ENCODE results near the gene CEACAM21. TPM values are rescaled to one million over a fixed set of nuclear protein-coding genes. Genes with fewer than 3 reads are reported as not detected.

Gene CEACAM21
- total and polyA plus RNA-seq, 4 donors: 5.1 to 11.9 (median 11.0) TPM

GRCh38 chr19:41548047-41548446 is 27.9 kb upstream of the CEACAM21 start:
- Histone ChIP-seq H3K4me3 (ENCODE audit: low read depth, low read length) (no peak overlapping the region), H3K27me3 (ENCODE audit: control insufficient read depth, insufficient read depth, low read length) (no peaks in the 10 kb centered on the region), H3K4me1 (ENCODE audit: control insufficient read depth, insufficient read depth, low read length) (no peaks in the 10 kb centered on the region), H3K9me3 (ENCODE audit: control insufficient read depth, insufficient read depth, low read length) (no peaks in the 10 kb centered on the region), H3K36me3 (ENCODE audit: control insufficient read depth, insufficient read depth, low read length) (no peaks in the 10 kb centered on the region), H3K27ac (ENCODE audit: low read depth, low read length) (no peak overlapping the region)
- no peak for DNase-seq (ENCODE audit: low read depth in 4 of 6, low spot score in 6 of 6)
- 56% methylated on average over 4 of the region's 4 CpGs for WGBS (ENCODE audit: insufficient coverage)

- H3K9me3 ChIP-seq (ENCODE audit: control insufficient read depth, insufficient read depth, low read length): no peaks in the 10 kb centered on the region
- no peaks in the 10 kb centered on the region for H3K4me1 ChIP-seq (ENCODE audit: control insufficient read depth, insufficient read depth, low read length)
- H3K27me3 ChIP-seq (ENCODE audit: control insufficient read depth, insufficient read depth, low read length): no peaks in the 10 kb centered on the region
- H3K27ac ChIP-seq (ENCODE audit: low read depth, low read length): peak overlapping the region; percentile 30
- H3K4me3 ChIP-seq (ENCODE audit: low read depth, low read length): peak overlapping the region; percentile 19
- DNase-seq (ENCODE audit: low read depth in 4 of 6, low spot score in 6 of 6): peak in 1 of 6 donors; percentile 19
- no peaks in the 10 kb centered on the region for H3K36me3 ChIP-seq (ENCODE audit: control insufficient read depth, insufficient read depth, low read length)
- 17% methylated on average over 4 of the region's 9 CpGs for WGBS (ENCODE audit: insufficient coverage)
Measured at GRCh38 chr19:41548954-41549688, 26.8 kb upstream of the CEACAM21 start.

DNA sequence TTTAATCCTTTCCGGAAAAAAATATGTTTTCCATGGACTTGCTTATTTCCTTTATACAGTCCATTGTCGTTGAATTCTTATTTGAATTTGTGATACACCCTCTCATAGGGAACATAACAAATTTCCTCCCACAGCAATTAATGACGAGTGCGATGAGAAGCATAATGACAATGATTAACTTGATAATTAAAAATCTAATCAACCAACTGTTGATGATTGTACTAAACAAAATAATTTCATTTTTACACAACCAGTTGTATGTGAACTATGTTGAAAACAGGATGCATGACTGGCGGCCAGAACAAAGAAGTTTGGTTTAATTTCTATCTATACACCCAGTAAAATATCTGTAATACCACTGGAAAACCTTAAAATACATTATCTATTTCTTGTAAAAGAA is 26.1 kb upstream of the CEACAM21 start:
- Histone ChIP-seq H3K27me3 (ENCODE audit: control insufficient read depth, insufficient read depth, low read length) (no peaks in the 10 kb centered on the region), H3K4me3 (ENCODE audit: low read depth, low read length) (peak overlapping the region; percentile 19)
- no CpG with 5 or more reads among the region's 5 CpGs for WGBS (ENCODE audit: insufficient coverage)

DNA sequence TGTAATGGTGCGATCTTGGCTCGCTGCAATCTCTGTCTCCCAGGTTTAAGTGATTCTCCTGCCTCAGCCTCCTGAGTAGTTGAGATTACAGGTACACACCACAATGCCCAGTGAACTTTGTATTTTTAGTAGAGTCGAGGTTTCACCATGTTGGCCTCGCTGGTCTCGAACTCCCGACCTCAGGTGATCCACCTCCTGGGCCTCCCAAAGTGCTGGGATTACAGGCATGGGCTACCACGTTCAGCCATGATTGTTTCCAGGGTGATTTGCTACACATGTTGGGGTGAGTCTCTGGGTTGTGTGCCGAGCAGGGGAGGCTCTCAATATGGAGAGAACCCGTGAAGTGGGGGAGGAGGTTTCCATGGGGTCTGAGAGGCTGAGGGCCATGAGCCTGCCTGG is 24.8 kb upstream of the CEACAM21 start:
- H3K36me3 ChIP-seq (ENCODE audit: control insufficient read depth, insufficient read depth, low read length): no peaks in the 10 kb centered on the region
- no peaks in the 10 kb centered on the region for H3K27me3 ChIP-seq (ENCODE audit: control insufficient read depth, insufficient read depth, low read length)
- H3K4me3 ChIP-seq (ENCODE audit: low read depth, low read length): no peak overlapping the region
- no peak for DNase-seq (ENCODE audit: low read depth in 4 of 6, low spot score in 6 of 6)
- no peaks in the 10 kb centered on the region for H3K4me1 ChIP-seq (ENCODE audit: control insufficient read depth, insufficient read depth, low read length)
- WGBS (ENCODE audit: insufficient coverage): 86% methylated on average over 7 of the region's 9 CpGs
- H3K9me3 ChIP-seq (ENCODE audit: control insufficient read depth, insufficient read depth, low read length): no peaks in the 10 kb centered on the region
- no peak overlapping the region for H3K27ac ChIP-seq (ENCODE audit: low read depth, low read length)

More for the DNA sequence above, 26.1 kb upstream of the CEACAM21 start:
- peak in 1 of 6 donors; percentile 68 for DNase-seq (ENCODE audit: low read depth in 4 of 6, low spot score in 6 of 6)
- Histone ChIP-seq H3K27ac (ENCODE audit: low read depth, low read length) (no peak overlapping the region), H3K4me1 (ENCODE audit: control insufficient read depth, insufficient read depth, low read length) (no peaks in the 10 kb centered on the region), H3K36me3 (ENCODE audit: control insufficient read depth, insufficient read depth, low read length) (no peaks in the 10 kb centered on the region), H3K9me3 (ENCODE audit: control insufficient read depth, insufficient read depth, low read length) (no peaks in the 10 kb centered on the region)

DNA sequence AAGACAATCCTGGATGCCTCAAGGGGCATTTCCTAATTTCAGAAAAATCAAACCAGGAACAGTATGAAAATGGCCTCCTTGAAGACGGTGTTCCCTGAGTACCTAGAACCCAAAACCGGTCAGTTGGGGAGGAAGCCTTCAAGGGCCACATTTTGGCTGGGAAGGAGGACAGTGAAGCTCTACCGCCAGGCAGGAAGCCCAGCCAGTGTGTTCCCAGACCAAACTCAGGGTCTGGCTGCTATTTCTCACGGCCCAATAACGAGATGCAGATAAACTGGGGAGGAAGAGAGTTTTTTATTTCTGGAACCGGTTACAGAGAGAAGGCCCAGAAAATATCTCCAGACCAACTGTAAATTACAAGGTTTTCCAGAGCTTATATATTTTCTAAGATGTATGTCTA is 24.3 kb upstream of the CEACAM21 start:
- no peaks in the 10 kb centered on the region for H3K36me3 ChIP-seq (ENCODE audit: control insufficient read depth, insufficient read depth, low read length)
- H3K4me1 ChIP-seq (ENCODE audit: control insufficient read depth, insufficient read depth, low read length): no peaks in the 10 kb centered on the region
- no peaks in the 10 kb centered on the region for H3K9me3 ChIP-seq (ENCODE audit: control insufficient read depth, insufficient read depth, low read length)
- H3K27ac ChIP-seq (ENCODE audit: low read depth, low read length): no peak overlapping the region
- DNase-seq (ENCODE audit: low read depth in 4 of 6, low spot score in 6 of 6): no peak
- no peak overlapping the region for H3K4me3 ChIP-seq (ENCODE audit: low read depth, low read length)
- 88% methylated on average over 3 of the region's 6 CpGs for WGBS (ENCODE audit: insufficient coverage)
- no peaks in the 10 kb centered on the region for H3K27me3 ChIP-seq (ENCODE audit: control insufficient read depth, insufficient read depth, low read length)

DNA sequence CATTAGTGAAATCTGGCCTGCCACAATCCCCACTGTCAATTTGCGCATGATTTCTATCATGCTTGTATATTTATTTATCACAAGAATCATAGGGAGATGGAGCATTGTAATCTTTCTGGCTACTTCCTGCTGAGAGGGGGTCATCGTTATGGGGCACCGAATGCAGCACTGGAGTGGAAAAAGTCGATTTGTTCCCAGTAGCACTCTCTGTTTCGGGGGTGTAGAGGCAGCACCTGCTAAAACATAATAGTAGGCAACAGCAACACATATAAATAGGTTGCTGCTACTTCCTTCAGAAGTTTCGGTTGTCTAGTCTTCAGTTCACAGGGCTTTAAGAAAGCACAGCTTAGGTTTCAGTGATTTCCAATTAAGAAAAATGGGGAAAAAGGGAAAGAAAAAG is 23.4 kb upstream of the CEACAM21 start:
- no peak overlapping the region for H3K4me3 ChIP-seq (ENCODE audit: low read depth, low read length)
- WGBS (ENCODE audit: insufficient coverage): no CpG with 5 or more reads among the region's 6 CpGs
- no peak overlapping the region for H3K27ac ChIP-seq (ENCODE audit: low read depth, low read length)
- H3K9me3 ChIP-seq (ENCODE audit: control insufficient read depth, insufficient read depth, low read length): no peaks in the 10 kb centered on the region
- no peaks in the 10 kb centered on the region for H3K4me1 ChIP-seq (ENCODE audit: control insufficient read depth, insufficient read depth, low read length)
- no peak for DNase-seq (ENCODE audit: low read depth in 4 of 6, low spot score in 6 of 6)
- no peaks in the 10 kb centered on the region for H3K27me3 ChIP-seq (ENCODE audit: control insufficient read depth, insufficient read depth, low read length)
- H3K36me3 ChIP-seq (ENCODE audit: control insufficient read depth, insufficient read depth, low read length): no peaks in the 10 kb centered on the region

GRCh38 chr19:41553804-41554203 is 22.2 kb upstream of the CEACAM21 start:
- Histone ChIP-seq H3K4me1 (ENCODE audit: control insufficient read depth, insufficient read depth, low read length) (no peaks in the 10 kb centered on the region), H3K27me3 (ENCODE audit: control insufficient read depth, insufficient read depth, low read length) (no peaks in the 10 kb centered on the region), H3K9me3 (ENCODE audit: control insufficient read depth, insufficient read depth, low read length) (no peaks in the 10 kb centered on the region), H3K27ac (ENCODE audit: low read depth, low read length) (no peak overlapping the region), H3K36me3 (ENCODE audit: control insufficient read depth, insufficient read depth, low read length) (no peaks in the 10 kb centered on the region), H3K4me3 (ENCODE audit: low read depth, low read length) (no peak overlapping the region)
- WGBS (ENCODE audit: insufficient coverage): 80% methylated on average over 1 of the region's 4 CpGs
- DNase-seq (ENCODE audit: low read depth in 4 of 6, low spot score in 6 of 6): no peak

DNA sequence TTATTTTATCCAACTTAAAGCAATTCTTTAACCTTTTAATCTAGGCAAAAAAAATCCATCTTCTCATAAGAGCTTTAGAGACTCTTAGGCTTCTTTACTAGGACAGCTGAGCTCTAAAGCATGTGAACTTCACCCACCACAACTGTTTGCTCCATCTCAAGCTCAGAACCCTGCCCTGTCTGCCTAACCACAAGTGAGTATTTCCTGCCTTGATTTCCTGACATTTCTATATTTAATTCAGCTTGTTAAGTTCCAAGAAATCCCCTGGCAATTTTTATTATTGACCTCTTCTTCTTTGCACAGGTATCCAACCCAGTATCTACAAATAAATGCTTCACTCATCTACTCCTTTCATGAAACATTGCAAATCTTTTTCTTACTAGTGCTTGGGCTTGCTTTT is 21.1 kb upstream of the CEACAM21 start:
- Histone ChIP-seq H3K27ac (ENCODE audit: low read depth, low read length) (no peak overlapping the region), H3K4me3 (ENCODE audit: low read depth, low read length) (no peak overlapping the region), H3K27me3 (ENCODE audit: control insufficient read depth, insufficient read depth, low read length) (no peaks in the 10 kb centered on the region), H3K9me3 (ENCODE audit: control insufficient read depth, insufficient read depth, low read length) (no peaks in the 10 kb centered on the region), H3K36me3 (ENCODE audit: control insufficient read depth, insufficient read depth, low read length) (no peaks in the 10 kb centered on the region), H3K4me1 (ENCODE audit: control insufficient read depth, insufficient read depth, low read length) (no peaks in the 10 kb centered on the region)
- no peak for DNase-seq (ENCODE audit: low read depth in 4 of 6, low spot score in 6 of 6)

DNA sequence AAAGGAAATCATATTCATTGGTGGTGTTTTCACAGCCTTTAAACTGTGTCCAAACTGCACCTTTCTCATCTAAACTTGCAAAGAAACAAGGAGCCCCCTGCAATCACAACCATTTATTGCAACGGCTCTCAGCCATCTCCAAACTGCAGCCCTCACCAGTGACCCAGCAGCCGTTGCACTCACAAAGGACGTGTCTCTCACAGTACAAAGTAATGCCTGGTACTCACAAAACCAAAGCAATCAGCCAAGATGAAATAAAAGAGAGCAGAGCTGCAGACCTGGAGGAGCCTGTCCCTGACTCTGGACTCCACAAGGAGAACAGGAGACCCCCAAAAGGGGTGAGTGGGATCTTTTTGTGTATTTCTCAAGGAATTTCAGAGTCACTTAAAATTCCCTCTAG is 20.2 kb upstream of the CEACAM21 start:
- Histone ChIP-seq H3K27me3 (ENCODE audit: control insufficient read depth, insufficient read depth, low read length) (no peaks in the 10 kb centered on the region), H3K9me3 (ENCODE audit: control insufficient read depth, insufficient read depth, low read length) (no peaks in the 10 kb centered on the region), H3K27ac (ENCODE audit: low read depth, low read length) (no peak overlapping the region), H3K36me3 (ENCODE audit: control insufficient read depth, insufficient read depth, low read length) (no peaks in the 10 kb centered on the region), H3K4me1 (ENCODE audit: control insufficient read depth, insufficient read depth, low read length) (no peaks in the 10 kb centered on the region), H3K4me3 (ENCODE audit: low read depth, low read length) (no peak overlapping the region)
- no peak for DNase-seq (ENCODE audit: low read depth in 4 of 6, low spot score in 6 of 6)
- 22% methylated on average over 2 of the region's 3 CpGs for WGBS (ENCODE audit: insufficient coverage)

- DNase-seq (ENCODE audit: low read depth in 4 of 6, low spot score in 6 of 6): peak in 2 of 6 donors; percentile 26 to 79
- Histone ChIP-seq H3K27ac (ENCODE audit: low read depth, low read length) (no peak overlapping the region), H3K36me3 (ENCODE audit: control insufficient read depth, insufficient read depth, low read length) (no peaks in the 10 kb centered on the region), H3K4me1 (ENCODE audit: control insufficient read depth, insufficient read depth, low read length) (peaks cover 19% of the 10 kb centered on the region), H3K4me3 (ENCODE audit: low read depth, low read length) (peak overlapping the region; percentile 24), H3K27me3 (ENCODE audit: control insufficient read depth, insufficient read depth, low read length) (peaks cover 28% of the 10 kb centered on the region), H3K9me3 (ENCODE audit: control insufficient read depth, insufficient read depth, low read length) (no peaks in the 10 kb centered on the region)
- WGBS (ENCODE audit: insufficient coverage): 22% methylated on average over 10 of the region's 19 CpGs
Measured at GRCh38 chr19:41563854-41564514, 12.0 kb upstream of the CEACAM21 start.
